ENCODE measurements around the gene FABP2.

GRCh38 chr4:119310826-119311225, 11.1 kb downstream of the FABP2 start:
- TF ChIP-seq CTCF (conservative IDR thresholded peaks at IDR 0.05) (no peak), EZH2 (IDR thresholded peaks at IDR 0.05; ENCODE audit: low read depth) (no peak)

Data from PC-9 (cell line).